Measurements from ENCODE around the gene ADGRB2. TPM values are rescaled to one million over a fixed set of nuclear protein-coding genes. Genes with fewer than 3 reads are reported as not detected.

Gene ADGRB2
- total and polyA plus RNA-seq, 2 donors (not counting 1 experiment from before 2014, with no cell fraction given), result 4.4 to 10.4 TPM

DNA sequence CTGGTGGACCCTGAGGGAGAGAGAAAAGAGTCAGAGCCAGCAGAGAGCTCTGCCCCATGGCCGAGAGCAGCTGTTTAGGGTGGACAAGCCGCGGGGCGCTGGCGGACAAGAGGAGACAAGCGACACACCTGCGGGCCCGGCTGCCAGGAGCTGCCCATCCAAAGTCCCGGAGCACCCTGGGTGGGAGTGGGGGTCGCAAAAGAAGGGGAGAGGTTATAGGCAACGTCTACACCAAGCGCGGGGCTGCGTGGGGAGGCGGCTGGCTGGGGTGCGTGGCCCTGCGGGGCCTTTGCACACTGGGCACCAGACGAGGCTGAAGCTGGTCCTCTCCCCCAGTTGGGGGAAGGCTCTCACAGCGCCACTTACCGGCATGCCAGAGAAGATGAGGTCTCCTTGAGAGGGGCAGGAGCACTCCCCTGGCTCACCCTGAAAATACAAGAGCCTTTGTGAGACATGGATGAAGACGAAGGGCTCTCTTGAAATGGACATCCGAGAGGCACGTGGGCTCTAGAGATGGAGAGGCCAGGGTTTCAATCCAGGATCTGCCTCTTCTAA, 84.4 kb downstream of the ADGRB2 start:
- peaks cover 27% of the 10 kb centered on the region for H3K36me3 ChIP-seq (ENCODE audit: control insufficient read depth, insufficient read depth, low read length)

GRCh38 chr1:31679091-31679490, 85.0 kb downstream of the ADGRB2 start:
- Histone ChIP-seq H4K20me1 (ENCODE audit: control insufficient read depth, extremely low read depth, insufficient read depth, low read length) (no peaks in the 10 kb centered on the region), H3K4me3 (replicated peaks in 1 of 4; ENCODE audit: control extremely low read depth in 1 of 4, insufficient read depth in 1 of 4, low read depth in 3 of 4, low read length in 4 of 4) (no peak overlapping the region), H3K9me3 (ENCODE audit: control insufficient read depth, insufficient read depth, low read depth, low read length) (no peaks in the 10 kb centered on the region), H3K9ac (ENCODE audit: insufficient read depth, low read length) (no peak overlapping the region), H3K79me2 (ENCODE audit: control insufficient read depth, insufficient read depth, low read length) (no peaks in the 10 kb centered on the region), H3K27me3 (ENCODE audit: control insufficient read depth, insufficient read depth, low read length) (no peaks in the 10 kb centered on the region), H3K4me2 (ENCODE audit: extremely low read depth, insufficient read depth, low read length) (no peak overlapping the region), H3K4me1 (ENCODE audit: control insufficient read depth, extremely low read depth, insufficient read depth, low read length) (no peaks in the 10 kb centered on the region), H2AFZ (ENCODE audit: low read length) (no peak overlapping the region), H3K36me3 (ENCODE audit: control insufficient read depth, insufficient read depth, low read length) (peaks cover 30% of the 10 kb centered on the region), H3K27ac (ENCODE audit: insufficient read depth, low read length) (no peak overlapping the region)
- TF ChIP-seq EZH2 (IDR thresholded peaks at IDR 0.05; ENCODE audit: low read length, missing control alignments), result no peak
- no peak for TF ChIP-seq CTCF (conservative IDR thresholded peaks at IDR 0.05 in 1 of 2, IDR thresholded peaks at IDR 0.05 in 1 of 2; ENCODE audit: low read depth in 1 of 2, low read length in 2 of 2)
- no peak for DNase-seq (ENCODE audit: low read depth in 2 of 2)

More for the DNA sequence above, 84.4 kb downstream of the ADGRB2 start:
- TF ChIP-seq EZH2 (IDR thresholded peaks at IDR 0.05; ENCODE audit: low read length, missing control alignments), result no peak
- no peak for TF ChIP-seq CTCF (conservative IDR thresholded peaks at IDR 0.05 in 1 of 2, IDR thresholded peaks at IDR 0.05 in 1 of 2; ENCODE audit: low read depth in 1 of 2, low read length in 2 of 2)
- H4K20me1 ChIP-seq (ENCODE audit: control insufficient read depth, extremely low read depth, insufficient read depth, low read length), result no peaks in the 10 kb centered on the region
- no peaks in the 10 kb centered on the region for H3K4me1 ChIP-seq (ENCODE audit: control insufficient read depth, extremely low read depth, insufficient read depth, low read length)
- H2AFZ ChIP-seq (ENCODE audit: low read length), result no peak overlapping the region
- H3K9me3 ChIP-seq (ENCODE audit: control insufficient read depth, insufficient read depth, low read depth, low read length), result no peaks in the 10 kb centered on the region
- no peaks in the 10 kb centered on the region for H3K79me2 ChIP-seq (ENCODE audit: control insufficient read depth, insufficient read depth, low read length)
- no peak overlapping the region for H3K27ac ChIP-seq (ENCODE audit: insufficient read depth, low read length)
- no peak overlapping the region for H3K4me3 ChIP-seq (replicated peaks in 1 of 4; ENCODE audit: control extremely low read depth in 1 of 4, insufficient read depth in 1 of 4, low read depth in 3 of 4, low read length in 4 of 4)
- DNase-seq (ENCODE audit: low read depth in 2 of 2), result no peak
- no peak overlapping the region for H3K9ac ChIP-seq (ENCODE audit: insufficient read depth, low read length)
- H3K27me3 ChIP-seq (ENCODE audit: control insufficient read depth, insufficient read depth, low read length), result no peaks in the 10 kb centered on the region
- H3K4me2 ChIP-seq (ENCODE audit: extremely low read depth, insufficient read depth, low read length), result no peak overlapping the region

- H2AFZ ChIP-seq (ENCODE audit: low read length), result no peak overlapping the region
- no peaks in the 10 kb centered on the region for H3K9me3 ChIP-seq (ENCODE audit: control insufficient read depth, insufficient read depth, low read depth, low read length)
- H3K27ac ChIP-seq (ENCODE audit: insufficient read depth, low read length), result no peak overlapping the region
- peaks cover 28% of the 10 kb centered on the region for H3K36me3 ChIP-seq (ENCODE audit: control insufficient read depth, insufficient read depth, low read length)
- H3K4me3 ChIP-seq (replicated peaks in 1 of 4; ENCODE audit: control extremely low read depth in 1 of 4, insufficient read depth in 1 of 4, low read depth in 3 of 4, low read length in 4 of 4), result no peak overlapping the region
- TF ChIP-seq CTCF (conservative IDR thresholded peaks at IDR 0.05 in 1 of 2, IDR thresholded peaks at IDR 0.05 in 1 of 2; ENCODE audit: low read depth in 1 of 2, low read length in 2 of 2), result no peak
- no peak for TF ChIP-seq EZH2 (IDR thresholded peaks at IDR 0.05; ENCODE audit: low read length, missing control alignments)
- no peaks in the 10 kb centered on the region for H3K27me3 ChIP-seq (ENCODE audit: control insufficient read depth, insufficient read depth, low read length)
- H3K4me1 ChIP-seq (ENCODE audit: control insufficient read depth, extremely low read depth, insufficient read depth, low read length), result no peaks in the 10 kb centered on the region
- no peaks in the 10 kb centered on the region for H3K79me2 ChIP-seq (ENCODE audit: control insufficient read depth, insufficient read depth, low read length)
- H4K20me1 ChIP-seq (ENCODE audit: control insufficient read depth, extremely low read depth, insufficient read depth, low read length), result no peaks in the 10 kb centered on the region
- DNase-seq (ENCODE audit: low read depth in 2 of 2), result no peak
- H3K9ac ChIP-seq (ENCODE audit: insufficient read depth, low read length), result no peak overlapping the region
- H3K4me2 ChIP-seq (ENCODE audit: extremely low read depth, insufficient read depth, low read length), result no peak overlapping the region
Observed at GRCh38 chr1:31678681-31679080, 85.5 kb downstream of the ADGRB2 start.
